ENCODE results near the gene BBS2.

GRCh38 chr16:56547120-56547948 lies 27.5 kb upstream of the BBS2 start:
- TF ChIP-seq CTCF (IDR thresholded peaks at IDR 0.05; ENCODE audit: poor library complexity) (no peak), EZH2phosphoT487 (IDR thresholded peaks at IDR 0.05; ENCODE audit: low read depth, severe bottlenecking, unreplicated experiment) (no peak)

Data from hepatocyte (in vitro differentiated cells).